Activated CD4-positive, alpha-beta memory T cell treated with anti-CD3 and anti-CD28 coated beads for 36 hours (primary cell): ENCODE results near the gene EHBP1L1. TPM values are rescaled to one million over a fixed set of nuclear protein-coding genes. Genes with fewer than 3 reads are reported as not detected.

Experiments used
- CTCF ChIA-PET: fragments of 350-600 bp; sonication (Branson Sonifier 250); formaldehyde crosslinking; loops from one replicate; lab custom pipeline; 2021; ENCODE audit warnings: antibody characterized with exemption, inconsistent platforms; lab: Charles Lee
- POLR2A ChIA-PET: fragments of 350-600 bp; sonication (Branson Sonifier 250); formaldehyde crosslinking; loops from one replicate; lab custom pipeline; 2021; ENCODE audit warnings: antibody characterized with exemption; lab: Charles Lee
- DNase-seq: peaks from one replicate; pipeline ENCODE4 v3.0.0-alpha.2; 2020
- H3K27ac Mint-ChIP-seq: one replicate; pipeline ENCODE4 v1.8.0; 2021; ENCODE audit warnings: mixed read lengths
- H3K27me3 Mint-ChIP-seq: one replicate; pipeline ENCODE4 v1.8.0; 2021; ENCODE audit warnings: mixed read lengths
- H3K36me3 Mint-ChIP-seq: one replicate; pipeline ENCODE4 v1.8.0; 2021; ENCODE audit warnings: mixed read lengths
- H3K4me1 Mint-ChIP-seq: one replicate; pipeline ENCODE4 v1.8.0; 2021; ENCODE audit warnings: low read depth, mixed read lengths
- H3K4me3 Mint-ChIP-seq: one replicate; pipeline ENCODE4 v1.8.0; 2021; ENCODE audit warnings: mild to moderate bottlenecking, mixed read lengths
- H3K9me3 Mint-ChIP-seq: one replicate; pipeline ENCODE4 v1.8.0; 2021; ENCODE audit warnings: mixed read lengths
- intact Hi-C: fragments of 100-400 bp; cut with micrococcal nuclease; formaldehyde crosslinking; loops from one replicate; pipeline ENCODE4 v1.15.1; 2023
- total RNA-seq, 2 experiments: library from RNA; stranded (reverse); gene quantifications; one replicate each; pipeline ENCODE4 v1.2.3, GENCODE V29; 2021

EHBP1L1 gene
- total RNA-seq, 2 experiments from 2014 or later = 137 to 141 TPM

- POLR2A ChIA-PET = no interaction called here
- intact Hi-C loops = no loop called here
- Mint-ChIP-seq H3K9me3 (no peaks in the 10 kb centered on the region), H3K27ac (no peak overlapping the region), H3K27me3 (no peaks in the 10 kb centered on the region), H3K4me1 (peaks cover 14% of the 10 kb centered on the region), H3K4me3 (no peak overlapping the region), H3K36me3 (peaks cover 40% of the 10 kb centered on the region)
- DNase-seq = no peak
- CTCF ChIA-PET = no interaction called here
Observed at GRCh38 chr11:65620666-65621065, 44.8 kb downstream of the EHBP1L1 start.

- H3K36me3 Mint-ChIP-seq = peaks cover 44% of the 10 kb centered on the region
- intact Hi-C loops = no loop called here
- POLR2A ChIA-PET = interaction anchor here (0.5 kb wide), 1 partner anchor 71 kb away, joined by 3 read pairs; no protein-coding TSS in a partner anchor
Observed at GRCh38 chr11:65621460-65621859, 45.6 kb downstream of the EHBP1L1 start.

GRCh38 chr11:65622011-65622410, 46.2 kb downstream of the EHBP1L1 start:
- Mint-ChIP-seq H3K4me1 (peaks cover 9% of the 10 kb centered on the region), H3K27ac (no peak overlapping the region), H3K4me3 (no peak overlapping the region), H3K27me3 (no peaks in the 10 kb centered on the region), H3K36me3 (peaks cover 43% of the 10 kb centered on the region), H3K9me3 (no peaks in the 10 kb centered on the region)
- no peak for DNase-seq
- ChIA-PET CTCF (no interaction called here), POLR2A (no interaction called here)
- intact Hi-C loops = no loop called here

More at GRCh38 chr11:65621460-65621859, 45.6 kb downstream of the EHBP1L1 start:
- CTCF ChIA-PET = no interaction called here
- Mint-ChIP-seq H3K9me3 (no peaks in the 10 kb centered on the region), H3K27me3 (no peaks in the 10 kb centered on the region), H3K4me1 (peaks cover 14% of the 10 kb centered on the region), H3K27ac (no peak overlapping the region), H3K4me3 (no peak overlapping the region)
- no peak for DNase-seq

GRCh38 chr11:65623177-65623576, 47.3 kb downstream of the EHBP1L1 start:
- ChIA-PET CTCF (interaction anchor here (0.6 to 1.3 kb wide), 2 partner anchors 195 to 236 kb away, joined by 3 read pairs; partner anchors contain the start of gene MUS81), POLR2A (interaction anchor here (1.0 kb wide), 1 partner anchor 197 kb away, joined by 3 read pairs; no protein-coding TSS in a partner anchor)
- Mint-ChIP-seq H3K9me3 (no peaks in the 10 kb centered on the region), H3K4me1 (peaks cover 2% of the 10 kb centered on the region), H3K4me3 (no peak overlapping the region), H3K36me3 (peaks cover 45% of the 10 kb centered on the region), H3K27me3 (no peaks in the 10 kb centered on the region), H3K27ac (no peak overlapping the region)
- DNase-seq = no peak
- intact Hi-C loops = no loop called here

- POLR2A ChIA-PET = interaction anchor here (1.0 kb wide), 1 partner anchor 198 kb away, joined by 3 read pairs; no protein-coding TSS in a partner anchor
- Mint-ChIP-seq H3K4me3 (no peak overlapping the region), H3K9me3 (no peaks in the 10 kb centered on the region), H3K4me1 (peaks cover 2% of the 10 kb centered on the region), H3K27ac (no peak overlapping the region), H3K36me3 (peaks cover 42% of the 10 kb centered on the region), H3K27me3 (no peaks in the 10 kb centered on the region)
- intact Hi-C loops = no loop called here
- DNase-seq = no peak
- CTCF ChIA-PET = interaction anchor here (1.0 kb wide), 1 partner anchor 9 kb away, joined by 3 read pairs; no protein-coding TSS in a partner anchor
Observed at GRCh38 chr11:65623852-65624616, 48.2 kb downstream of the EHBP1L1 start.

GRCh38 chr11:65624931-65625627, 49.2 kb downstream of the EHBP1L1 start:
- Mint-ChIP-seq H3K4me3 (no peak overlapping the region), H3K27me3 (no peaks in the 10 kb centered on the region), H3K9me3 (no peaks in the 10 kb centered on the region), H3K4me1 (peaks cover 2% of the 10 kb centered on the region), H3K36me3 (peaks cover 38% of the 10 kb centered on the region), H3K27ac (no peak overlapping the region)
- CTCF ChIA-PET = interaction anchor here (0.6 to 2.6 kb wide), 20 partner anchors 8 to 260 kb away, joined by 3 to 13 read pairs (median 4); partner anchors contain the start of genes FAM89B and SIPA1
- no peak for DNase-seq
- intact Hi-C loops = no loop called here
- POLR2A ChIA-PET = interaction anchor here (0.8 to 1.3 kb wide), 3 partner anchors 8 to 38 kb away, joined by 3 to 5 read pairs (median 3); partner anchors contain the start of gene RELA

GRCh38 chr11:65625628-65626342, 49.9 kb downstream of the EHBP1L1 start:
- ChIA-PET POLR2A (interaction anchor here (0.8 to 1.3 kb wide), 4 partner anchors 9 to 37 kb away, joined by 3 to 5 read pairs (median 3); partner anchors contain the start of gene RELA), CTCF (interaction anchor here (0.6 to 2.6 kb wide), 21 partner anchors 9 to 259 kb away, joined by 3 to 13 read pairs (median 4); partner anchors contain the start of genes FAM89B and SIPA1)
- intact Hi-C loops = no loop called here
- DNase-seq = peak; percentile 67
- no peaks in the 10 kb centered on the region for H3K9me3 Mint-ChIP-seq
- H3K27ac Mint-ChIP-seq = peak overlapping the region; percentile 34
- H3K36me3 Mint-ChIP-seq = peaks cover 37% of the 10 kb centered on the region
- no peak overlapping the region for H3K4me3 Mint-ChIP-seq
- no peaks in the 10 kb centered on the region for H3K27me3 Mint-ChIP-seq
- peaks cover 2% of the 10 kb centered on the region for H3K4me1 Mint-ChIP-seq

GRCh38 chr11:65627202-65627601, 51.3 kb downstream of the EHBP1L1 start:
- ChIA-PET POLR2A (interaction anchor here (1.2 kb wide), 2 partner anchors 26 to 50 kb away, joined by 3 read pairs; no protein-coding TSS in a partner anchor), CTCF (interaction anchor here (0.6 to 2.6 kb wide), 5 partner anchors 10 to 157 kb away, joined by 3 to 13 read pairs (median 8); partner anchors contain the start of gene SIPA1)
- H3K27ac Mint-ChIP-seq = no peak overlapping the region
- no peaks in the 10 kb centered on the region for H3K27me3 Mint-ChIP-seq
- intact Hi-C loops = no loop called here
- H3K36me3 Mint-ChIP-seq = peaks cover 30% of the 10 kb centered on the region
- DNase-seq = no peak
- H3K9me3 Mint-ChIP-seq = no peaks in the 10 kb centered on the region
- H3K4me1 Mint-ChIP-seq = peaks cover 2% of the 10 kb centered on the region
- H3K4me3 Mint-ChIP-seq = no peak overlapping the region

GRCh38 chr11:65629579-65629978, 53.7 kb downstream of the EHBP1L1 start:
- Mint-ChIP-seq H3K4me1 (peaks cover 7% of the 10 kb centered on the region), H3K4me3 (no peak overlapping the region), H3K27me3 (no peaks in the 10 kb centered on the region), H3K36me3 (peaks cover 26% of the 10 kb centered on the region), H3K27ac (no peak overlapping the region), H3K9me3 (no peaks in the 10 kb centered on the region)
- ChIA-PET POLR2A (no interaction called here), CTCF (interaction anchor here (0.6 kb wide), 1 partner anchor 36 kb away, joined by 3 read pairs; no protein-coding TSS in a partner anchor)
- intact Hi-C loops = no loop called here
- no peak for DNase-seq

- H3K27ac Mint-ChIP-seq = no peak overlapping the region
- H3K4me3 Mint-ChIP-seq = no peak overlapping the region
- DNase-seq = no peak
- H3K27me3 Mint-ChIP-seq = no peaks in the 10 kb centered on the region
- H3K36me3 Mint-ChIP-seq = peaks cover 29% of the 10 kb centered on the region
- no peaks in the 10 kb centered on the region for H3K9me3 Mint-ChIP-seq
- CTCF ChIA-PET = no interaction called here
- intact Hi-C loops = no loop called here
- POLR2A ChIA-PET = no interaction called here
- H3K4me1 Mint-ChIP-seq = peaks cover 7% of the 10 kb centered on the region
Observed at GRCh38 chr11:65630215-65630614, 54.4 kb downstream of the EHBP1L1 start.

- Mint-ChIP-seq H3K27ac (peak overlapping the region; percentile 83), H3K4me1 (peaks cover 14% of the 10 kb centered on the region), H3K9me3 (no peaks in the 10 kb centered on the region), H3K27me3 (no peaks in the 10 kb centered on the region), H3K36me3 (peaks cover 20% of the 10 kb centered on the region), H3K4me3 (no peak overlapping the region)
- POLR2A ChIA-PET = interaction anchor here (1.0 to 1.8 kb wide), 2 partner anchors 11 to 19 kb away, joined by 3 to 8 read pairs; no protein-coding TSS in a partner anchor
- intact Hi-C loops = no loop called here
- CTCF ChIA-PET = interaction anchor here (1.0 to 1.3 kb wide), 4 partner anchors 9 to 251 kb away, joined by 3 to 4 read pairs (median 3); no protein-coding TSS in a partner anchor
- no peak for DNase-seq
Observed at GRCh38 chr11:65633390-65634108, 57.7 kb downstream of the EHBP1L1 start.
